ENCODE measurements around the gene KSR2. TPM values are rescaled to one million over a fixed set of nuclear protein-coding genes. Genes with fewer than 3 reads are reported as not detected.

Gene KSR2
- total RNA-seq, 1 experiment from 2014 or later: 0.15 TPM

- DNase-seq (ENCODE audit: low read depth, low spot score) (no peak), ATAC-seq (no peak)
- in situ Hi-C loops (cut with HindIII; ENCODE audit: low pct_unique_long_range_greater_than_20kb, low sequenced_read_pairs) (no loop called here), intact Hi-C loops (cut with micrococcal nuclease; ENCODE audit: unreplicated experiment) (loop anchor here (5.0 kb wide), 2 partner anchors 141 to 156 kb away; partner anchors contain the start of gene RFC5)
- no TSS peak for BruUV-seq (replicated peaks)
- Histone ChIP-seq H3K27me3 (ENCODE audit: control insufficient read depth, insufficient read depth, low read length) (no peaks in the 10 kb centered on the region), H3K4me1 (ENCODE audit: control insufficient read depth, insufficient read depth, low read length) (0 out of 2 replicates have a peak, but pooled peaks cover 2% of the 10 kb centered on the region), H3K9me3 (ENCODE audit: control insufficient read depth, insufficient read depth, low read depth, low read length) (no peaks in the 10 kb centered on the region), H3K4me3 (ENCODE audit: low read depth in 2 of 2, low read length in 2 of 2) (no peak overlapping the region), H3K27ac (ENCODE audit: low read length) (no peak overlapping the region), H3K36me3 (ENCODE audit: control insufficient read depth, insufficient read depth, low read length) (no peaks in the 10 kb centered on the region)
- ChIA-PET POLR2A (interaction anchor here (0.7 kb wide), 1 partner anchor 45 kb away, joined by 3 read pairs; no protein-coding TSS in a partner anchor), CTCF (no interaction called here)
- TF ChIP-seq REST (IDR thresholded peaks at IDR 0.05; ENCODE audit: insufficient read depth in 1 of 2, low read depth in 2 of 2, low read length in 1 of 2): no peak
Observed at GRCh38 chr12:117876436-117876816, 92.4 kb downstream of the KSR2 start.

- ATAC-seq (no peak), DNase-seq (ENCODE audit: low read depth, low spot score) (no peak)
- intact Hi-C loops (cut with micrococcal nuclease; ENCODE audit: unreplicated experiment) (loop anchor here (5.0 kb wide), 2 partner anchors 141 to 156 kb away; partner anchors contain the start of gene RFC5), in situ Hi-C loops (cut with HindIII; ENCODE audit: low pct_unique_long_range_greater_than_20kb, low sequenced_read_pairs) (no loop called here)
- TF ChIP-seq CTCF (IDR thresholded peaks at IDR 0.05) (no peak), TCF7L2 (IDR thresholded peaks at IDR 0.05; ENCODE audit: low read depth, low read length) (no peak), SIN3A (IDR thresholded peaks at IDR 0.05; ENCODE audit: borderline replicate concordance, insufficient read depth, low read depth, low read length) (no peak), POLR2AphosphoS5 (IDR thresholded peaks at IDR 0.05; ENCODE audit: low read depth, low read length) (no peak), REST (IDR thresholded peaks at IDR 0.05; ENCODE audit: insufficient read depth in 1 of 2, low read depth in 2 of 2, low read length in 1 of 2) (no peak)
- 0 out of 2 replicates have a peak, but pooled peaks cover 2% of the 10 kb centered on the region for H3K4me1 ChIP-seq (ENCODE audit: control insufficient read depth, insufficient read depth, low read length)
- ChIA-PET CTCF (interaction anchor here (0.7 to 1.7 kb wide), 3 partner anchors 159 to 179 kb away, joined by 5 to 8 read pairs (median 6); no protein-coding TSS in a partner anchor), POLR2A (no interaction called here)
- no peaks in the 10 kb centered on the region for H3K27me3 ChIP-seq (ENCODE audit: control insufficient read depth, insufficient read depth, low read length)
- H3K27ac ChIP-seq (ENCODE audit: low read length): no peak overlapping the region
- no peak overlapping the region for H3K4me3 ChIP-seq (ENCODE audit: low read depth in 2 of 2, low read length in 2 of 2)
- no TSS peak for BruUV-seq (replicated peaks)
- H3K9me3 ChIP-seq (ENCODE audit: control insufficient read depth, insufficient read depth, low read depth, low read length): no peaks in the 10 kb centered on the region
- H3K36me3 ChIP-seq (ENCODE audit: control insufficient read depth, insufficient read depth, low read length): no peaks in the 10 kb centered on the region
Observed at GRCh38 chr12:117875744-117876435, 92.9 kb downstream of the KSR2 start.
